HL-60 (cell line): ENCODE results near the gene NHEJ1.

Source experiments
- CTCF ChIP-seq: IDR thresholded peaks from one replicate; pipeline ENCODE4 v1.5.1; 2011; ENCODE audit warnings: low read length, control low read depth, inconsistent platforms; ENCODE audit not compliant: insufficient read depth
- POLR2AphosphoS5 ChIP-seq: IDR thresholded peaks from 2 replicates; pipeline ENCODE4 v1.6.1; 2012; ENCODE audit warnings: low read depth
- REST ChIP-seq: IDR thresholded peaks from 2 replicates; pipeline ENCODE4 v1.6.1; 2012; ENCODE audit warnings: low read depth; ENCODE audit not compliant: insufficient replicate concordance
- SPI1 ChIP-seq: IDR thresholded peaks from 2 replicates; pipeline ENCODE4 v1.6.1; 2012; ENCODE audit warnings: low read depth, mild to moderate bottlenecking, borderline replicate concordance

GRCh38 chr2:219168526-219168925, 7.9 kb upstream of the NHEJ1 start:
- TF ChIP-seq SPI1 (no peak), CTCF (no peak), REST (no peak), POLR2AphosphoS5 (no peak)
